B cell (primary cell): Measurements from ENCODE around the gene MSANTD3.

ENCODE experiments used
- CTCF ChIP-seq: fragments of 200-600 bp; IDR thresholded peaks from one replicate; pipeline ENCODE4 v1.8.0; 2022; ENCODE audit warnings: antibody characterized with exemption, mild to moderate bottlenecking
- EZH2 ChIP-seq: IDR thresholded peaks from 2 replicates; pipeline ENCODE4 v1.6.1; 2012; ENCODE audit warnings: borderline replicate concordance, low read depth, mild to moderate bottlenecking, moderate library complexity, low read length; ENCODE audit not compliant: insufficient read depth, poor library complexity, severe bottlenecking

- TF ChIP-seq CTCF (no peak), EZH2 (no peak)
These were observed 39.9 kb downstream of the MSANTD3 start for GRCh38 chr9:100466829-100467221.
